Spleen (tissue), 11 donors: ENCODE results near the gene MMP23B. TPM values are rescaled to one million over a fixed set of nuclear protein-coding genes. Genes with fewer than 3 reads are reported as not detected.

Experiments
- DNase-seq: peaks from one replicate; pipeline ENCODE4 v3.0.0-alpha.2; 2020
- H3K27ac ChIP-seq, 8 donors: fragments of 200-600 bp; sonication (generic) in 7 of 8; 1 replicate in 4 of 8; 2 replicates in 4 of 8; pipeline versions ENCODE4 v1.5.0 to v1.8.0; 2016 to 2021; ENCODE audit warnings: inconsistent platforms in 4 of 8, mild to moderate bottlenecking in 4 of 8, moderate library complexity in 1 of 8
- H3K27me3 ChIP-seq, 7 donors: fragments of 200-600 bp; sonication (generic) in 6 of 7; replicated peaks in 1 of 7; 1 replicate in 4 of 7; 2 replicates in 3 of 7; pipeline versions ENCODE4 v1.5.0 to v1.8.0; 2016 to 2021; ENCODE audit warnings: inconsistent platforms in 3 of 7, mild to moderate bottlenecking in 1 of 7
- H3K36me3 ChIP-seq, 6 donors: fragments of 200-600 bp; sonication (generic) in 5 of 6; 1 replicate in 4 of 6; 2 replicates in 2 of 6; pipeline versions ENCODE4 v1.5.0 to v1.8.0; 2016 to 2021; ENCODE audit warnings: inconsistent platforms in 2 of 6
- H3K4me1 ChIP-seq, 6 donors: fragments of 200-600 bp; sonication (generic) in 5 of 6; 1 replicate in 3 of 6; 2 replicates in 3 of 6; pipeline versions ENCODE4 v1.5.0 to v1.8.0; 2016 to 2021; ENCODE audit warnings: inconsistent platforms in 3 of 6
- H3K4me3 ChIP-seq, 8 donors: fragments of 200-600 bp; sonication (generic) in 7 of 8; 1 replicate in 4 of 8; 2 replicates in 4 of 8; pipeline versions ENCODE4 v1.5.0 to v1.8.0; 2016 to 2021; ENCODE audit warnings: inconsistent platforms in 4 of 8, mild to moderate bottlenecking in 4 of 8, moderate library complexity in 2 of 8
- H3K9me3 ChIP-seq, 8 donors: fragments of 200-600 bp; sonication (generic) in 7 of 8; 1 replicate in 4 of 8; 2 replicates in 4 of 8; pipeline versions ENCODE4 v1.5.0 to v1.8.0; 2016 to 2021; ENCODE audit warnings: inconsistent platforms in 4 of 8
- POLR2A ChIP-seq, 3 donors: fragments of 450-650 bp; IDR thresholded peaks; one replicate each; pipeline ENCODE4 v1.5.1; 2017; ENCODE audit warnings: antibody characterized with exemption in 3 of 3, mild to moderate bottlenecking in 1 of 3
- POLR2AphosphoS5 ChIP-seq, 3 donors: sonication (generic); formaldehyde crosslinking; IDR thresholded peaks; one replicate each; pipeline ENCODE4 v1.5.1; 2017; ENCODE audit warnings: antibody characterized with exemption in 3 of 3
- whole genome bisulfite sequencing, 5 donors: extraction: QIAGEN DNeasy Blood & Tissue Kit in 3 of 5; methylation state at CpG; one replicate each; pipeline versions ENCODE4 v1.1.5 to v1.1.7; 2013 to 2018; 5-methylcytosine and 5-hydroxymethylcytosine counted together
- intact Hi-C: fragments of 100-400 bp; cut with DNase I; formaldehyde crosslinking; loops from one replicate; pipeline ENCODE4 v1.15.0; 2023; ENCODE audit warnings: low total_unique reads
- polyA plus RNA-seq, 3 donors: library from polyadenylated mRNA; stranded (reverse); fragments of 200-250 nt; gene quantifications; one replicate each; pipeline ENCODE4 v1.2.1, GENCODE V29; 2013
- total RNA-seq, 7 donors: library from RNA; depleted of rRNA in 3 of 7; stranded (reverse); fragments of >200 nt in 3 of 7; fragmentation: NEBNext Ultra II Directional in 4 of 7; extraction: Animal tissue kit (Norgen Biotek cat#: 25700) in 4 of 7; gene quantifications; one replicate each; pipeline versions ENCODE4 v1.1.0 to v1.2.1, GENCODE V29; 2016 to 2021
- TF ChIP-seq, protein P1 (sequence below), 11 experiments: fragments of 200-600 bp in 7 of 11; fragments of 450-650 bp in 4 of 11; sonication (generic) in 4 of 11; IDR thresholded peaks in 8 of 11; conservative IDR thresholded peaks in 3 of 11; 1 replicate in 7 of 11; 2 replicates in 4 of 11; pipeline versions ENCODE4 v1.4.0 to v1.8.0; 2016 to 2021; ENCODE audit warnings: antibody characterized with exemption in 11 of 11, inconsistent platforms in 4 of 11, mild to moderate bottlenecking in 1 of 11
- donor health status: healthy with polysubstance abuse.
- donor health status: DM: no; HTN: no; CAD: no; lungs with moderate emphysema.
- donor health status: DM: no; HTN: no; CAD: no.
- donor health status: Bipolar disorder and iron deficiency.
- donor health status: healthy.
- donor health status: DM: no; HTN: no; CAD: no.
- donor health status: DM: yes; HTN: yes; CAD: no.

Gene MMP23B
- total and polyA plus RNA-seq, 10 donors, result 1.4 to 9.3 (median 5.9) TPM

DNA sequence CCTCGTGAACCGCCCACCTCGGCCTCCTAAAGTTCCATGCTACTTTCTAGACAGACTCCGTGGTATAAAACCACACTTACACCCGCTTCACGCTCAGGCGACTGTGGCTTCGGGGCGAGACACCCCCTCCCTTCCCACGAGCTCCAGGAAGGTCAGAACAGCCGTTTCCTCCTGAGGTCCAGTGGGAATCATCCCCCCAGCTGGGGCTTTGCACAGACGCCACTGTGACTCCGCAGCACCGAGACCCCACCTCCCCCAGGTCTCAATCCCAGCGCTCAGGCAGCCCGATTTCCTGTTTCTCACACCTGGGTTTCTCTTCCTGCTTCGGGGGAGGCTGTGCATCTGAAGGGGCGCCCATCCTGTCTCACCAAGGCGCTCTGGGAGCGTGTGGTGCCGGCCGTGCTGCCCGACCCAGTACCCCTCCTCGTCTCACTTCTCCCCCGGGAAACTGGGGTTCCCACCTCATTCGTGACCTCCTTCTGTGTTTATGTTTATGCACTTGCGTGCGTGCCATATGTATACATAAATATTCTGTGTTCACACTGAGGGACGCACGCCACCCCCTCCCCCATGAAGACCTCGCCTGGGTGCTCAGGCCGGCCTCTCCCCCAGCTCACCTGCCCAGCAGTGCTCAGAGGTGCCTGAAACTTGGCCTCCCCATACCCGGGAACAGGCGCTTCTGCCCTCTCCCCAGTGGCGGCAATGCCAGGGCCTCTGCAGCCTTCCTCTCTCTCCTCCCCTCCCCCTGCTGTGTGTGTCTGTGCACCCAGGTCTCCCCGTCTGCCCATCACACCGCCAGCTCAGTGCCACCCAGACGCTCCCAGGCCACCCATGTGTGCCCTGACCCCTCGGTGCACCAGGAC, 46.0 kb downstream of the MMP23B start:
- Histone ChIP-seq H3K9me3 (no peaks in the 10 kb centered on the region), H3K4me3 (peak overlapping the region in 5 of 8 donors; percentile 12 to 62 (median 20)), H3K27me3 (no peaks in the 10 kb centered on the region), H3K4me1 (peaks cover 10 to 62% (median 27%) of the 10 kb centered on the region in 6 donors), H3K27ac (peak overlapping the region; percentile 55 to 91 (median 81)), H3K36me3 (peaks cover 0 to 26% (median 0%) of the 10 kb centered on the region in 6 donors)
- peak; percentile 88 for DNase-seq
- intact Hi-C loops, result no loop called here
- TF ChIP-seq POLR2AphosphoS5 (IDR thresholded peaks at IDR 0.05) (peak; percentile 51 to 84 (median 71)), POLR2A (IDR thresholded peaks at IDR 0.05) (no peak)
- WGBS, 5 donors, result 20 to 39% (median 31%) methylated on average over 39 of the region's 39 CpGs

DNA sequence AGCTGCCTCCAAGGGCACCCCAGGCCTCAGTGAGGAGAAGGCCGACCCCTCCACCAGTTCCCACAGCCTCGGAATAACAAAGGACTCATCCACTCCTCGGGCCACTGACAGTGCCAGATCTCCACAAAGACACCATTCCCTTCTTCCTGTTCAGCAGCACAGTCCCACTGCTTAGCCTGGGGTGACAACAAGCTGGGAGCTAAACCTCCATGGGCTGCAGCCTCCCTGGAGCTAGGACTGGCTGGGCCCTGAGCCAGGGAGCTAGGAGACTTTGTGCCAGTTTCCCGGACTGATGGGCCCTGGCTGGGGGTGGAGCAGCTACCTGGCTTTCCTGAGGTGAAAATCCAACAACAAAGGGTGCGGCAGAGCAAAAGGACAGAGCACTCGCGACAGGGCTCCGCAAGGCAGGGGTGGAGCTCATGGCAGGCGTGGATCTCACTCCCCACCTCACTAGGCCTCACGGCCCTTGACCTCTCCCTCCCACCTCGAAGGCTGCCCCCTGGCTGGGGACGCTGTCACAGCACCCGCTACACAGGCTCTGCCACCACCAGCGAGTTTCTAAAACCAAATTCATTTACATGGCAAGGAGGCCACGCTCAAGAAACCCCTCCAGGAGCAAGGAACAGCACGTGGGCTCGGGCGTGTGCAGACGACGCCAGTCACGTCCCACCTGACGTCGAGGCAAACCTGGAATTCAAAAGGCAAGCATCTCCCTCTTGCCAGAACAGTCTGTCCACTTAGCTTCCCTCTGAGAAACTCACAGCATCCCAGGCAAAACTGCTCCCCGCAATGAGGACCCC, 46.8 kb downstream of the MMP23B start:
- 58 to 88% (median 72%) methylated on average over 22 to 24 of the region's 24 CpGs for WGBS, 5 donors
- Histone ChIP-seq H3K9me3 (no peaks in the 10 kb centered on the region), H3K4me3 (peak overlapping the region in 2 of 8 donors; percentile 24 to 62), H3K27me3 (no peaks in the 10 kb centered on the region), H3K4me1 (peaks cover 10 to 64% (median 31%) of the 10 kb centered on the region in 6 donors), H3K36me3 (peaks cover 0 to 26% (median 2%) of the 10 kb centered on the region in 6 donors), H3K27ac (peak overlapping the region; percentile 55 to 91 (median 81))
- DNase-seq, result peak; percentile 85
- TF ChIP-seq POLR2AphosphoS5 (IDR thresholded peaks at IDR 0.05) (peak in 1 of 3 donors; percentile 36), POLR2A (IDR thresholded peaks at IDR 0.05) (no peak)
- TF ChIP-seq, protein P1, sequence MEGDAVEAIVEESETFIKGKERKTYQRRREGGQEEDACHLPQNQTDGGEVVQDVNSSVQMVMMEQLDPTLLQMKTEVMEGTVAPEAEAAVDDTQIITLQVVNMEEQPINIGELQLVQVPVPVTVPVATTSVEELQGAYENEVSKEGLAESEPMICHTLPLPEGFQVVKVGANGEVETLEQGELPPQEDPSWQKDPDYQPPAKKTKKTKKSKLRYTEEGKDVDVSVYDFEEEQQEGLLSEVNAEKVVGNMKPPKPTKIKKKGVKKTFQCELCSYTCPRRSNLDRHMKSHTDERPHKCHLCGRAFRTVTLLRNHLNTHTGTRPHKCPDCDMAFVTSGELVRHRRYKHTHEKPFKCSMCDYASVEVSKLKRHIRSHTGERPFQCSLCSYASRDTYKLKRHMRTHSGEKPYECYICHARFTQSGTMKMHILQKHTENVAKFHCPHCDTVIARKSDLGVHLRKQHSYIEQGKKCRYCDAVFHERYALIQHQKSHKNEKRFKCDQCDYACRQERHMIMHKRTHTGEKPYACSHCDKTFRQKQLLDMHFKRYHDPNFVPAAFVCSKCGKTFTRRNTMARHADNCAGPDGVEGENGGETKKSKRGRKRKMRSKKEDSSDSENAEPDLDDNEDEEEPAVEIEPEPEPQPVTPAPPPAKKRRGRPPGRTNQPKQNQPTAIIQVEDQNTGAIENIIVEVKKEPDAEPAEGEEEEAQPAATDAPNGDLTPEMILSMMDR (IDR thresholded peaks at IDR 0.05 in 8 of 11, conservative IDR thresholded peaks at IDR 0.05 in 3 of 11), result peak; percentile 13 to 67 (median 50)
- intact Hi-C loops, result no loop called here

DNA sequence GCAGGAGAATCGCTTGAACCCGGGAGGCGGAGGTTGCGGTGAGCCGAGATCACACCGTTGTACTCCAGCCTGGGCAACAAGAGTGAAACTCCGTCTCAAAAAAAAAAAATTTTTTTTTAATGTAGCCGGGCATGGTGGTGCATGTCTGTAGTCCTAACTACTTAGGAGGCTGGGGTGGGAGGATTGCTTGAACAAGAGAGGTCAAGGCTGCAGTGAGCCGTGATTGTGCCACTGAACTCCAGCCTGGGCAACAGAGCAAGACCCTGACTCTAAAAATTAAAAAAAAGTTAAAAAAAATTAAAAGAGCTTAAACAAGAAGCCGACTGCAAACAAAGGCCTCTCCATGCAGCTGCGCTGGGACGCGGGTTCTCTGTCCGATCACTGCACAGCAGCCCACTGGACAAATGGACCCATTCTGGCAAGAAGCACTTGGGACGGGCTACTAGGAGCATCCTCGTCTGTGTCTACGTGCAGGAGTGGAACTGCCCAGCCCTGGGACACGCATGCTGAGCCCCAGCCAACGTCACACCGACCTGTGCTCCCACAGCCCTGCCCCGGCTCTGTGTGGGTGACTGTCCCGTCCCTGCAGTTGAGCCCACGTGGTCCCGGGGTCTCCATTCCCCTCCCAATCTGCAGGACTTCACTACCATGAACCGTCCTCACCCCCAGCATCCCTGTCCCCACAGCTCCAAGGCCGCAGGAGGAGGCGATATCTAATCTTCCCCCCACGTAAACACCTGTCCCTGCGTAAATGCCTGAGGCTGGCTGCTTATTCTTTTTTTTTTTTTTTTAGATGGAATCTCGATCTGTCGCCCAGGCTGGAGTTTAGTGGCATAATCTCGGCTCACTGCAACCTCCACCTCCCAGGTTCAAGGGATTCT, 48.3 kb downstream of the MMP23B start:
- H3K36me3 ChIP-seq, result peaks cover 0 to 31% (median 2%) of the 10 kb centered on the region in 6 donors
- H3K4me3 ChIP-seq, result no peak overlapping the region
- H3K27ac ChIP-seq, result no peak overlapping the region
- peaks cover 10 to 66% (median 35%) of the 10 kb centered on the region in 6 donors for H3K4me1 ChIP-seq
- no peaks in the 10 kb centered on the region for H3K27me3 ChIP-seq
- intact Hi-C loops, result no loop called here
- TF ChIP-seq POLR2A (IDR thresholded peaks at IDR 0.05), result no peak
- TF ChIP-seq, protein P1 (IDR thresholded peaks at IDR 0.05 in 8 of 11, conservative IDR thresholded peaks at IDR 0.05 in 3 of 11), result no peak
- peak in 1 of 3 donors; percentile 28 for TF ChIP-seq POLR2AphosphoS5 (IDR thresholded peaks at IDR 0.05)
- no peaks in the 10 kb centered on the region for H3K9me3 ChIP-seq
- WGBS, 5 donors, result 91 to 95% (median 92%) methylated on average over 30 to 32 of the region's 32 CpGs
- peak; percentile 74 for DNase-seq

DNA sequence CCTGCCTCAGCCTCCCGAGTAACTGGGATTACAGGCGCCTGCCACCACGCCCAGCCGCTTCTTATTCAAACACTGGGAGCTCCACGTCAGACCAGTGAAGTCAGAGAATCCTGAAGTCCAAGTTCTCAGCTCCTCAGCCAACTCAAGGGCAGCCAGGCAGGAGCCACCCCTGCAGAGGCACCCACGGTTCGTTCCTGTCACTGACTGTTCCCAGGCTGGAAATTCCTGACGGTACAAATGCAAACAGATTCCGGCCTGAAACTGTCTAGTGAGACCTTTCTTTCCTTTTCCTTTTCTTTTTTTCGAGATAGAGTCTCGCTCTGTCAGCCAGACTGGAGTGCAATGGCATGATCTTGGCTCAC, 48.9 kb downstream of the MMP23B start:
- Histone ChIP-seq H3K27me3 (no peaks in the 10 kb centered on the region), H3K9me3 (no peaks in the 10 kb centered on the region), H3K36me3 (peaks cover 0 to 31% (median 2%) of the 10 kb centered on the region in 6 donors), H3K4me1 (peaks cover 10 to 72% (median 40%) of the 10 kb centered on the region in 6 donors), H3K27ac (no peak overlapping the region), H3K4me3 (no peak overlapping the region)
- no peak for TF ChIP-seq POLR2A (IDR thresholded peaks at IDR 0.05)
- TF ChIP-seq, protein P1 (IDR thresholded peaks at IDR 0.05 in 8 of 11, conservative IDR thresholded peaks at IDR 0.05 in 3 of 11), result no peak
- no peak for TF ChIP-seq POLR2AphosphoS5 (IDR thresholded peaks at IDR 0.05)
- intact Hi-C loops, result no loop called here
- WGBS, 5 donors, result 78 to 85% (median 83%) methylated on average over 11 of the region's 11 CpGs
- DNase-seq, result peak; percentile 32
